Middle frontal gyrus (tissue), 1 donor: ENCODE results near the gene C3orf22.

Source experiments
- DNase-seq: peaks from one replicate; pipeline ENCODE4 v3.0.0-alpha.2; 2015; ENCODE audit warnings: low spot score; ENCODE audit errors: extremely low spot score

C3orf22 gene

GRCh38 chr3:126515066-126515706 lies 43.5 kb downstream of the C3orf22 start:
- no peak for DNase-seq

DNA sequence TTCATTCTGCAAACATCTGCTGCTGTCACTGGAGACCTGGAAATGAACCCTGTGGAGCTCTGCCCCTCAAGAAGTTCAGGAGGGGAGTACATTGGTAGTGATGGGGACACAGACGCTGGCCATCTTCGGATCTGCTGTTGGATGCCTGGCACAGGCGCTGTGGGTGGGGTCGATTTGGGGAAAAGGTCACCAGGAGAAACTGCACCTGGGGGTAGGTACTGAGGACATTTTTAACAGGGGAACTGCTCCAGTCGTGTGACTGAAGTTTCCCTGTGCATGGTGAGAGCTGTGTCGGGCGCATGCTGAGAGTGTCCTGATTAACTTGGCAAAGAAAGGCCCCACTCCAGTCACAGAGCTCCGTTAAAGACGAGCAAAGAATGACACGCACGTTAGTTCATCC lies 44.6 kb downstream of the C3orf22 start:
- DNase-seq = no peak

DNA sequence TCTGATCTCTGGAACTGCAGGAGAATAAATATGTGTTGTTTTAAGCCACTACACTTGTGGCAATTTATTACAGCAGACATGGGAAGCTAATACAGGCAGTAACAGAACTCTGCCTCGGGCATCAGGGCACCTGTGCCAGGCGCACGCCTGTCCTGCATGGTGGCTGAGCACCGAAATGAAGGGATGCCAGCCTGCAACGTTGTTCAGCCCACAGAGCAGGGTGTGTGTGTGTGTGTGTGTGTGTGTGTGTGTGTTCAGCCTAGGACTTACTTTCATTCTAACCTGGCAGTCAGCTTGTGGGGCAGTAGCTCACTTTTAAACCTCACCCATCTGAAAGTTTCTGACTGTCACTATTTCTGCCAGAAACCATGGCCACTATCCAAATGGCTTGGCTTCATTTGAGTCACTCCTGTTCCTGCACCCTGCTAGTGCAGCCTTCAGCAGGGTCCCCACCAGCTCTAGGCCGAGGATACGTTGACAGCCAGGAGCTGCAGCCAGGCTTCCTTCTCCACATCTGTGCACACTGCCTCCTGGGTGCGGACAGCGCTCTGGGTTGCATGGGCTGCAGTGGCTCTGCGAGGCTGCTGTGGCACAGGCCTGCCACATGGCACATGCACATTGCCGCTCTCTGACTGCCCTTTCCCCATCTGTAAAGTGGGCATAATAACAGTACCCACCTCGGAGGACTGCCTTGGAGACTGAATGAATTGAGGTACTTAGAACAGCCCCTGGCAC lies 45.6 kb downstream of the C3orf22 start:
- no peak for DNase-seq

DNA sequence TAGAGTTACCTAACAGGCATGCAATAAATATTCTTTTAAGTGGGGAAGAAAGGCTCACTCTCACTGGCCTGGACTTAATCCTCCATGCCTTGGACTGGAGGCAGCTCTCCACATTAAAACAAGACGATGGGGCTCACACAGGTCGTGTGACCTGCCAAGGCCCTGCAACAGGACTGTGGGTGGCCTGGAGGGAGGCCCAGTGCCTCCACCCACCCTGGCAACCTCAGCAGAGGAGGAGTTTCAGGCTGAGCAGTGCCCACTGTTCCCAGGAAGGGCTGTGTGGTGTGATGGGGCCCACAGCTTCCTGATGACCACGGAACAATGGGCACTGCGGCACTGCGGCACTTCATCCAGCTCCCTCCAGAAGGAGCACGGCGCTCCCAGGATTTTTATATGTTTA lies 46.7 kb downstream of the C3orf22 start:
- no peak for DNase-seq

DNA sequence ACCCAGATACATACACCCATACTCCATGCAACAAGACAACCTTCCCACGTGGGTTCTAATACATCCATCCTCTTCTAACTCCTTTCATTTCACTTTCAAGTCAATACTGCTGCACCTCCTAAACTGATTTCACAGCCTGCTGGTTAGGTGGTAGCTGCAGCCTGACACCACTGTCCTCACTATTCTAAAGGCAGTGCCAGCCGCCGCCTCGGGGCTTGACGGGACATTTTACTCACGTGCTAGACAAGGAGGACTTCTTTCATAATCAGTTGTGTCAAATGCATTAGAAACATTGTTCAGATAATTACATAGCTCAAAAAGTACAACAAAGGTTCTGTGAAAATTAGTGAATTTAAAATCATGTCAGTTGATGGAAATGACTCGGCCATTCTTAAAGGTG lies 47.4 kb downstream of the C3orf22 start:
- DNase-seq = no peak

GRCh38 chr3:126510308-126510910 lies 48.3 kb downstream of the C3orf22 start:
- no peak for DNase-seq

GRCh38 chr3:126509597-126510307 lies 49.0 kb downstream of the C3orf22 start:
- no peak for DNase-seq

DNA sequence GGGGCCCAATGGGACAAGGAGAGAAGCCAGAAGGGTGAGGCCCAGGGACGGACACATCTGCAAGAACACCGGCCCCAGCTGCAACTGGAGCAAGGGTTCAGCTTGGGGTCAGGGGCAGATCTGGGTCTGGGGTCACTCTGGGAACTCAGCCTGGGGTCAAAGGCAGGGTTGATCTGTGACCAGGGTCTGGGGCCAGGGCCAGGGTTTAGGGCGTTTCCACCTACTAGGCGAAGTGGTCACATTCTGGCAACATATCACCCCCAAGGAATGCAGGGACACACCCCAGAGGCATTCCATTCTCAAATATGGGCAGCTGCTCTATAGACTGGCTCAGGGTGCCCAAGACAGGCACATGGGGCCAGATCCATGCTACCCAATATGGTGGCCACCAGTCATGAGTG lies 50.2 kb downstream of the C3orf22 start:
- no peak for DNase-seq

- DNase-seq = no peak
Measured at GRCh38 chr3:126507886-126508285, 50.8 kb downstream of the C3orf22 start.

DNA sequence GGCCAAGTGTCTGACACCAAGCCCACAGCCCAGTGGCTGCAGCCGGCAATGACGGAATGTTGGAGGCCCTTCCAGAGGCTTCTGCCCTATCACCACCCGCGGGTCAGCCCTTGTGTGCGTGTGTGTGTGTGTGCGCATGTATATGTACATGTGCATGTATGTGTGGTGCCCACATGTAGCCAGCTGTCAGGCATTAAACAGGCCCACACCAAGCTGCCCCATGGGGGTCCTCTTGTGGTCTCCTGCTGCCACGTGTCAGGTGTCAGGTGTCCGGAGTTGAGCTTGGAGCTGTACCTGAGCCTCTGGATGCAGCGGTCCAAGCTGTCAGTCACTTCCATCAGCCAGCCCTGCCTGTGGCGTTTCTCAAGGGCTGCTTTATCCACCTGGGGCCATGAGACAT lies 55.0 kb downstream of the C3orf22 start:
- DNase-seq = no peak

GRCh38 chr3:126502656-126503055 lies 56.1 kb downstream of the C3orf22 start:
- no peak for DNase-seq

DNA sequence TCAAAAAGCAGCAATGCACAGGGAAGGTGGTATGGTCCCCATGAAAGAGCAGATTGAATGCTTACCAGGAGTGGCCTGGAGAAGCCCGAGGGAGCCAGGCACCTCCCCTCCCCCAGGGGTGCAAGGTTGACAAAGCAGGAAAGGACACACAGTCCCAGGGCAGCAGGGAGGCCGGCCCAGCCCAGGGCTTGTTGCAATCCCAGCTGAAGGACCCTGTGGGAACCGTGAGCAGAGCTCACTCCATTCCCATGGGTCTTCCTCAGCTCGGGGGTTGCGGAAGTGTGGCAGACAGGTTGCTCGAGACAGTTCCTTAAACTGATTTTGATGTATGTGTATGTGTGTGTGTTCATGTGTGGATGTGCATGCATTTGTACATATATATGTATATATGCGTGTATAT lies 57.0 kb downstream of the C3orf22 start:
- DNase-seq = no peak

DNA sequence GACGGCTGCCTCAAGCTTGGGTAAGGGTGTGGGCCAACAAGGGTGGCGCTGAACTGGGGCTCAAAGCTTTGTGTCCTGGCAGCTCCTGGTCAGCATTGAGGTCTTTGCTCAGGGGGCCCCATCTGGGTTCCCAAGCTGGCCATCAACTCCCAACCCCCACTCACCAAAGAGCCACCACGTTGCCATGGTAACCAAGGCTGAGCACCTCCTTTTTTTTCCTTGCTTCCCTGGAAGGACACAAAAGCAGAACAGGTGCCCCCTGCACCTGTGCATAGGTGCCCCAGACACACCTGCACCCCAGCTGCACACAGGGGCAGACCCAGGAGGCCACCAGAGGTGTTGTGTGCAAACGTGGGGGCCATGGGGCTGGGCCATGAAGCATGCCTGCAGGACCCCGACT lies 57.7 kb downstream of the C3orf22 start:
- no peak for DNase-seq

DNA sequence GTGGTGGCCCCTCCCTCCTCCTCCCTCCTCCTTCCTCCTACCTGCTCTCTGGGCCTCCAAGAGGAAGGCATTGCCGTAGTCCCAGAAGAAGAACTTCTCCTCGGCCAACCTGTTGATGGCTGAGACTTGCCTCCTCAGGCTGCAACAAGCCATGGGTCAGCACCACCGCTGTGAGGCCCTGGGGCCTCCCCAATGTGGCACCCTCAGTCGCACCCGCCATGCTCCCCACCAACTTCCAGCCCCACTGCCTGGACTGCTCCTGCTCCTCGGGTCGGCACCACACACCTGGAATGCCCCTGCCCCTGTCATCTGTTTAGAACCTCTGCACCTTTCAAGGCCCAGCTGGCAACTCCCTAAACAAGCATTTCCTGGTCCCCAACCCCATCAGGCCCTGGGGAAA lies 58.7 kb downstream of the C3orf22 start:
- no peak for DNase-seq
